ENCODE data around the gene CSHL1. TPM values are rescaled to one million over a fixed set of nuclear protein-coding genes. Genes with fewer than 3 reads are reported as not detected.

The CSHL1 gene
- total and polyA plus RNA-seq, 9 of the 15 experiments (the other 6 are each of a cell fraction or from before 2014, with no cell fraction given), result not detected

- TF ChIP-seq E2F6 (IDR thresholded peaks at IDR 0.05; ENCODE audit: borderline replicate concordance in 1 of 2, extremely low read depth in 1 of 2, insufficient read depth in 1 of 2, insufficient read length in 1 of 2, low read depth in 1 of 2, low read length in 1 of 2, poor library complexity in 1 of 2, severe bottlenecking in 1 of 2), result peak in 1 of 2 experiments; percentile 17
- no peak for TF ChIP-seq ZBTB2 (IDR thresholded peaks at IDR 0.05)
- TF ChIP-seq U2AF2 (optimal IDR thresholded peaks at IDR 0.05; ENCODE audit: low read depth, low read length), result no peak
- no peak for TF ChIP-seq ZNF644 (tag; IDR thresholded peaks at IDR 0.05; ENCODE audit: low read depth)
- TF ChIP-seq, protein P1, sequence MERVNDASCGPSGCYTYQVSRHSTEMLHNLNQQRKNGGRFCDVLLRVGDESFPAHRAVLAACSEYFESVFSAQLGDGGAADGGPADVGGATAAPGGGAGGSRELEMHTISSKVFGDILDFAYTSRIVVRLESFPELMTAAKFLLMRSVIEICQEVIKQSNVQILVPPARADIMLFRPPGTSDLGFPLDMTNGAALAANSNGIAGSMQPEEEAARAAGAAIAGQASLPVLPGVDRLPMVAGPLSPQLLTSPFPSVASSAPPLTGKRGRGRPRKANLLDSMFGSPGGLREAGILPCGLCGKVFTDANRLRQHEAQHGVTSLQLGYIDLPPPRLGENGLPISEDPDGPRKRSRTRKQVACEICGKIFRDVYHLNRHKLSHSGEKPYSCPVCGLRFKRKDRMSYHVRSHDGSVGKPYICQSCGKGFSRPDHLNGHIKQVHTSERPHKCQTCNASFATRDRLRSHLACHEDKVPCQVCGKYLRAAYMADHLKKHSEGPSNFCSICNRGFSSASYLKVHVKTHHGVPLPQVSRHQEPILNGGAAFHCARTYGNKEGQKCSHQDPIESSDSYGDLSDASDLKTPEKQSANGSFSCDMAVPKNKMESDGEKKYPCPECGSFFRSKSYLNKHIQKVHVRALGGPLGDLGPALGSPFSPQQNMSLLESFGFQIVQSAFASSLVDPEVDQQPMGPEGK (CRISPR knock-in tag; IDR thresholded peaks at IDR 0.05; ENCODE audit: borderline replicate concordance), result no peak
- TF ChIP-seq U2AF1 (optimal IDR thresholded peaks at IDR 0.05; ENCODE audit: low read depth, low read length), result no peak
- TF ChIP-seq ZNF274 (IDR thresholded peaks at IDR 0.05; ENCODE audit: borderline replicate concordance, low read depth, low read length), result no peak
- no peak for TF ChIP-seq ZSCAN32 (CRISPR knock-in tag; IDR thresholded peaks at IDR 0.05)
- 0 out of 2 replicates have a peak, but pooled peaks have one; percentile 27 for TF ChIP-seq ESRRA (IDR thresholded peaks at IDR 0.05; ENCODE audit: borderline replicate concordance, low read depth)
- no peak for TF ChIP-seq ZNF3 (CRISPR knock-in tag; IDR thresholded peaks at IDR 0.05)
- TF ChIP-seq, protein P2, sequence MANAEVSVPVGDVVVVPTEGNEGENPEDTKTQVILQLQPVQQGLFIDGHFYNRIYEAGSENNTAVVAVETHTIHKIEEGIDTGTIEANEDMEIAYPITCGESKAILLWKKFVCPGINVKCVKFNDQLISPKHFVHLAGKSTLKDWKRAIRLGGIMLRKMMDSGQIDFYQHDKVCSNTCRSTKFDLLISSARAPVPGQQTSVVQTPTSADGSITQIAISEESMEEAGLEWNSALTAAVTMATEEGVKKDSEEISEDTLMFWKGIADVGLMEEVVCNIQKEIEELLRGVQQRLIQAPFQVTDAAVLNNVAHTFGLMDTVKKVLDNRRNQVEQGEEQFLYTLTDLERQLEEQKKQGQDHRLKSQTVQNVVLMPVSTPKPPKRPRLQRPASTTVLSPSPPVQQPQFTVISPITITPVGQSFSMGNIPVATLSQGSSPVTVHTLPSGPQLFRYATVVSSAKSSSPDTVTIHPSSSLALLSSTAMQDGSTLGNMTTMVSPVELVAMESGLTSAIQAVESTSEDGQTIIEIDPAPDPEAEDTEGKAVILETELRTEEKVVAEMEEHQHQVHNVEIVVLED (CRISPR knock-in tag; IDR thresholded peaks at IDR 0.05), result no peak
- no peak for TF ChIP-seq CBX5 (IDR thresholded peaks at IDR 0.05; ENCODE audit: borderline replicate concordance, low read depth)
- TF ChIP-seq TEAD1 (CRISPR knock-in tag; IDR thresholded peaks at IDR 0.05), result 0 out of 4 replicates have a peak, but pooled peaks of 1 of the 2 experiments have one; percentile 32
These were observed 44.2 kb upstream of the CSHL1 start (continued) for GRCh38 chr17:63955232-63955631.

All from K562 (cell line).